Tibial nerve (tissue), 4 donors: ENCODE results near the gene FAM171A1. TPM values are rescaled to one million over a fixed set of nuclear protein-coding genes. Genes with fewer than 3 reads are reported as not detected.
"Not testable (repeated sequence)": the region's sequence is repeated elsewhere in the genome, so short reads cannot be mapped to it uniquely, and the experiment has no call there.

Source experiments
- DNase-seq, 2 donors: peaks; one replicate each; pipeline ENCODE4 v3.0.0-alpha.2; 2019; ENCODE audit warnings: low spot score in 2 of 2
- H3K27ac ChIP-seq, 4 donors: fragments of 200-600 bp; sonication (generic) in 3 of 4; one replicate each; pipeline ENCODE4 v1.5.1; 2017 to 2019; ENCODE audit warnings: mild to moderate bottlenecking in 1 of 4
- H3K27me3 ChIP-seq, 2 donors: fragments of 200-600 bp; sonication (generic) in 1 of 2; one replicate each; pipeline versions ENCODE4 v1.5.1 to v1.6.0; 2017 to 2019
- H3K36me3 ChIP-seq, 3 donors: fragments of 200-600 bp; sonication (generic); one replicate each; pipeline ENCODE4 v1.5.1; 2018 to 2019
- H3K4me1 ChIP-seq, 4 donors: fragments of 200-600 bp; sonication (generic) in 3 of 4; one replicate each; pipeline ENCODE4 v1.5.1; 2017 to 2019
- H3K4me3 ChIP-seq, 4 donors: fragments of 200-600 bp; sonication (generic) in 3 of 4; one replicate each; pipeline ENCODE4 v1.5.1; 2017 to 2019; ENCODE audit warnings: mild to moderate bottlenecking in 1 of 4, moderate library complexity in 1 of 4
- H3K9me3 ChIP-seq, 4 donors: fragments of 200-600 bp; sonication (generic) in 3 of 4; one replicate each; pipeline ENCODE4 v1.5.1; 2017 to 2019
- CTCF ChIP-seq, 5 experiments: fragments of 200-600 bp in 3 of 5; fragments of 450-650 bp in 2 of 5; sonication (generic) in 3 of 5; IDR thresholded peaks; one replicate each; pipeline ENCODE4 v1.5.1; 2016 to 2019; ENCODE audit warnings: antibody characterized with exemption in 5 of 5, mild to moderate bottlenecking in 3 of 5, moderate library complexity in 2 of 5
- EP300 ChIP-seq, 2 donors: sonication (generic); formaldehyde crosslinking; IDR thresholded peaks; one replicate each; pipeline ENCODE4 v1.6.1; 2017; ENCODE audit warnings: antibody characterized with exemption in 2 of 2, mild to moderate bottlenecking in 1 of 2
- POLR2A ChIP-seq, 2 donors: fragments of 450-650 bp; IDR thresholded peaks; one replicate each; pipeline ENCODE4 v1.6.1; 2017; ENCODE audit warnings: antibody characterized with exemption in 2 of 2, mild to moderate bottlenecking in 2 of 2, moderate library complexity in 2 of 2
- WGBS, 2 donors: methylation state at CpG; one replicate each; pipeline ENCODE4 v1.1.5; 2018; 5-methylcytosine and 5-hydroxymethylcytosine counted together
- total RNA-seq, 4 donors: library from RNA; depleted of rRNA; stranded (reverse); fragments of >200 nt; gene quantifications; one replicate each; pipeline ENCODE4 v1.1.0, GENCODE V29; 2016

Gene FAM171A1
- total RNA-seq, 4 donors from 2014 or later, result 15.3 to 31.2 (median 21.2) TPM

GRCh38 chr10:15290150-15290549 lies 80.9 kb downstream of the FAM171A1 start:
- WGBS, 2 donors, result 87 to 92% methylated on average over 4 of the region's 4 CpGs
- Histone ChIP-seq H3K4me3 (no peak overlapping the region), H3K4me1 (peaks cover 0 to 21% (median 4%) of the 10 kb centered on the region in 4 donors), H3K36me3 (no peaks in the 10 kb centered on the region), H3K9me3 (no peaks in the 10 kb centered on the region), H3K27me3 (no peaks in the 10 kb centered on the region), H3K27ac (no peak overlapping the region)
- TF ChIP-seq EP300 (IDR thresholded peaks at IDR 0.05) (no peak), CTCF (IDR thresholded peaks at IDR 0.05) (no peak), POLR2A (IDR thresholded peaks at IDR 0.05) (no peak)
- no peak for DNase-seq

- Histone ChIP-seq H3K9me3 (no peaks in the 10 kb centered on the region), H3K4me3 (no peak overlapping the region), H3K27me3 (no peaks in the 10 kb centered on the region), H3K4me1 (no peaks in the 10 kb centered on the region), H3K27ac (no peak overlapping the region), H3K36me3 (peaks cover 0 to 69% (median 0%) of the 10 kb centered on the region in 3 donors)
- TF ChIP-seq POLR2A (IDR thresholded peaks at IDR 0.05), result no peak
- no peak for TF ChIP-seq CTCF (IDR thresholded peaks at IDR 0.05)
- TF ChIP-seq EP300 (IDR thresholded peaks at IDR 0.05), result no peak
- DNase-seq, result no peak
- 64 to 72% methylated on average over 4 of the region's 4 CpGs for WGBS, 2 donors
Measured at GRCh38 chr10:15280974-15281373, 90.1 kb downstream of the FAM171A1 start.

- TF ChIP-seq CTCF (IDR thresholded peaks at IDR 0.05) (no peak), POLR2A (IDR thresholded peaks at IDR 0.05) (no peak), EP300 (IDR thresholded peaks at IDR 0.05) (no peak)
- Histone ChIP-seq H3K9me3 (no peaks in the 10 kb centered on the region), H3K36me3 (peaks cover 0 to 70% (median 0%) of the 10 kb centered on the region in 3 donors), H3K4me1 (no peaks in the 10 kb centered on the region), H3K4me3 (no peak overlapping the region), H3K27me3 (no peaks in the 10 kb centered on the region), H3K27ac (no peak overlapping the region)
- no peak for DNase-seq
- WGBS, 2 donors, result 62 to 71% methylated on average over 4 of the region's 4 CpGs
Measured at GRCh38 chr10:15280462-15280861, 90.6 kb downstream of the FAM171A1 start.

GRCh38 chr10:15279236-15279635 lies 91.9 kb downstream of the FAM171A1 start:
- no peak for TF ChIP-seq EP300 (IDR thresholded peaks at IDR 0.05)
- H3K36me3 ChIP-seq, result peaks cover 0 to 78% (median 0%) of the 10 kb centered on the region in 3 donors
- WGBS, 2 donors, result 91 to 92% methylated on average over 4 of the region's 4 CpGs
- no peaks in the 10 kb centered on the region for H3K4me1 ChIP-seq
- H3K4me3 ChIP-seq, result no peak overlapping the region
- no peaks in the 10 kb centered on the region for H3K9me3 ChIP-seq
- DNase-seq, result no peak
- H3K27ac ChIP-seq, result no peak overlapping the region
- H3K27me3 ChIP-seq, result no peaks in the 10 kb centered on the region

GRCh38 chr10:15278786-15279185 lies 92.3 kb downstream of the FAM171A1 start:
- Histone ChIP-seq H3K9me3 (no peaks in the 10 kb centered on the region), H3K27me3 (no peaks in the 10 kb centered on the region), H3K4me3 (no peak overlapping the region), H3K36me3 (peaks cover 0 to 73% (median 0%) of the 10 kb centered on the region in 3 donors), H3K4me1 (no peaks in the 10 kb centered on the region), H3K27ac (no peak overlapping the region)
- TF ChIP-seq CTCF (IDR thresholded peaks at IDR 0.05), result no peak
- no peak for TF ChIP-seq POLR2A (IDR thresholded peaks at IDR 0.05)
- no peak for TF ChIP-seq EP300 (IDR thresholded peaks at IDR 0.05)
- no peak for DNase-seq
- WGBS, 2 donors, result 92 to 95% methylated on average over 12 of the region's 12 CpGs

- DNase-seq, H3K4me3 ChIP-seq, H3K9me3 ChIP-seq, H3K4me1 ChIP-seq, H3K27me3 ChIP-seq, H3K27ac ChIP-seq: not testable (repeated sequence)
- peaks cover 0 to 46% (median 0%) of the 10 kb centered on the region in 3 donors for H3K36me3 ChIP-seq
- WGBS, 2 donors, result 87% methylated on average over 9 of the region's 9 CpGs
Measured at GRCh38 chr10:15276039-15276438, 95.0 kb downstream of the FAM171A1 start.

- H3K27ac ChIP-seq, DNase-seq, H3K4me1 ChIP-seq, H3K4me3 ChIP-seq, H3K27me3 ChIP-seq: not testable (repeated sequence)
- Histone ChIP-seq H3K36me3 (peaks cover 0 to 32% (median 0%) of the 10 kb centered on the region in 3 donors), H3K9me3 (peaks cover 0 to 13% (median 0%) of the 10 kb centered on the region in 4 donors)
- WGBS, 2 donors, result 93 to 95% methylated on average over 11 to 12 of the region's 12 CpGs
Measured at GRCh38 chr10:15269838-15270237, 101.3 kb downstream of the FAM171A1 start.
